H1 (cell line): ENCODE measurements around the gene UGGT2. TPM values are rescaled to one million over a fixed set of nuclear protein-coding genes. Genes with fewer than 3 reads are reported as not detected.

Experiments
- CTCF ChIA-PET: fragments of 300-600 bp; sonication (Branson Sonifier 250); formaldehyde crosslinking; loops from one replicate; lab custom pipeline; 2021; ENCODE audit not compliant: partially characterized antibody; lab: Charles Lee
- POLR2A ChIA-PET: fragments of 300-600 bp; sonication (Branson Sonifier 250); formaldehyde crosslinking; loops from one replicate; lab custom pipeline; 2021; ENCODE audit warnings: inconsistent platforms; ENCODE audit not compliant: partially characterized antibody; lab: Charles Lee
- DNase-seq, 2 experiments: peaks; one replicate each; pipeline versions ENCODE4 v3.0.0 to v3.0.0-alpha.2; 2010 to 2022; ENCODE audit warnings: low spot score in 2 of 2, low read depth in 1 of 2, mixed read lengths in 1 of 2
- FAIRE-seq: peaks from 2 replicates; lab custom pipeline; 2011; peaks lifted over from hg19 to GRCh38; lab: Jason Lieb, UNC
- H2AFZ ChIP-seq: 2 replicates; pipeline ENCODE4 v1.8.1; 2012; ENCODE audit warnings: low read length, inconsistent platforms
- H2AK5ac ChIP-seq: 2 replicates; pipeline ENCODE4 v1.6.1; 2013; ENCODE audit warnings: low read depth, low read length
- H2BK120ac ChIP-seq: replicated peaks from 2 replicates; pipeline ENCODE3; 2013; ENCODE audit warnings: low read depth, low read length, inconsistent platforms
- H2BK12ac ChIP-seq: 2 replicates; pipeline ENCODE4 v1.6.1; 2013; ENCODE audit warnings: low read depth, low read length
- H2BK15ac ChIP-seq: 2 replicates; pipeline ENCODE4 v1.6.1; 2013; ENCODE audit warnings: low read length
- H2BK20ac ChIP-seq: 2 replicates; pipeline ENCODE4 v1.6.1; 2013; ENCODE audit warnings: low read length
- H2BK5ac ChIP-seq: 2 replicates; pipeline ENCODE4 v1.6.1; 2013; ENCODE audit warnings: low read depth, low read length
- H3K14ac ChIP-seq: 2 replicates; pipeline ENCODE4 v1.6.1; 2013; ENCODE audit warnings: inconsistent platforms; ENCODE audit not compliant: insufficient read length
- H3K18ac ChIP-seq: 2 replicates; pipeline ENCODE4 v1.6.1; 2013; ENCODE audit warnings: low read length; ENCODE audit errors: extremely low read depth
- H3K23ac ChIP-seq: 2 replicates; pipeline ENCODE4 v1.6.1; 2013; ENCODE audit warnings: inconsistent platforms; ENCODE audit not compliant: insufficient read length
- H3K23me2 ChIP-seq: 2 replicates; pipeline ENCODE4 v1.6.1; 2013; ENCODE audit warnings: low read depth, low read length
- H3K27ac ChIP-seq: 2 replicates; pipeline ENCODE4 v1.6.1; 2011; ENCODE audit warnings: low read depth, low read length, inconsistent platforms
- H3K27me3 ChIP-seq, 4 experiments: replicated peaks in 1 of 4; 1 replicate in 1 of 4; 2 replicates in 3 of 4; pipeline versions ENCODE4 v1.6.1 to v1.8.1; 2011 to 2013; ENCODE audit warnings: low read length in 3 of 4, mild to moderate bottlenecking in 3 of 4, inconsistent platforms in 2 of 4, mixed read lengths in 2 of 4, moderate library complexity in 1 of 4; ENCODE audit not compliant: control insufficient read depth in 3 of 4, insufficient read depth in 3 of 4; ENCODE audit errors: extremely low read depth in 1 of 4
- H3K36me3 ChIP-seq, 4 experiments: 2 replicates each; pipeline versions ENCODE4 v1.6.1 to v1.8.1; 2011 to 2013; ENCODE audit warnings: mild to moderate bottlenecking in 4 of 4, low read length in 3 of 4, moderate library complexity in 2 of 4, control low read depth in 1 of 4, inconsistent platforms in 1 of 4; ENCODE audit not compliant: insufficient read depth in 4 of 4, control insufficient read depth in 2 of 4
- H3K4ac ChIP-seq: replicated peaks from 2 replicates; pipeline ENCODE3; 2013; ENCODE audit warnings: low read length, low read depth, mixed read lengths, inconsistent platforms; ENCODE audit not compliant: insufficient read length
- H3K4me1 ChIP-seq, 4 experiments: replicated peaks in 1 of 4; 1 replicate in 1 of 4; 2 replicates in 3 of 4; pipeline versions ENCODE4 v1.6.1 to v1.8.1; 2011 to 2013; ENCODE audit warnings: low read length in 3 of 4, inconsistent platforms in 2 of 4, mixed read lengths in 1 of 4; ENCODE audit not compliant: insufficient read depth in 4 of 4, control insufficient read depth in 3 of 4
- H3K4me2 ChIP-seq, 2 experiments: 2 replicates each; pipeline versions ENCODE4 v1.6.1 to v1.8.1; 2011 to 2013; ENCODE audit warnings: low read depth in 2 of 2, low read length in 2 of 2, control low read depth in 1 of 2, inconsistent platforms in 1 of 2, mild to moderate bottlenecking in 1 of 2; ENCODE audit not compliant: insufficient read depth in 1 of 2
- H3K4me3 ChIP-seq, 4 experiments: fragments of 200-600, 300-600 bp in 1 of 4; sonication (generic), shearing (Covaris generic), sonication (Bioruptor Twin) in 1 of 4; 2 replicates each; pipeline versions ENCODE4 v1.5.1 to v1.8.1; 2011 to 2016; ENCODE audit warnings: low read length in 4 of 4, low read depth in 3 of 4, control low read depth in 2 of 4, inconsistent platforms in 2 of 4, mild to moderate bottlenecking in 2 of 4, mixed read lengths in 1 of 4, moderate library complexity in 1 of 4; ENCODE audit not compliant: insufficient read depth in 2 of 4; ENCODE audit errors: extremely low read depth in 1 of 4
- H3K56ac ChIP-seq: replicated peaks from 2 replicates; pipeline ENCODE3; 2013; ENCODE audit warnings: low read depth, mild to moderate bottlenecking, mixed read lengths, low read length, inconsistent platforms; ENCODE audit not compliant: insufficient read length
- H3K79me1 ChIP-seq: 2 replicates; pipeline ENCODE4 v1.6.1; 2013; ENCODE audit warnings: low read depth, low read length, control low read depth
- H3K79me2 ChIP-seq, 2 experiments: 2 replicates each; pipeline versions ENCODE4 v1.6.1 to v1.8.1; 2012 to 2013; ENCODE audit warnings: low read length in 2 of 2, mild to moderate bottlenecking in 2 of 2, inconsistent platforms in 1 of 2; ENCODE audit not compliant: insufficient read depth in 2 of 2, control insufficient read depth in 1 of 2
- H3K9ac ChIP-seq, 4 experiments: replicated peaks in 1 of 4; 1 replicate in 1 of 4; 2 replicates in 3 of 4; pipeline versions ENCODE4 v1.6.1 to v1.8.1; 2011 to 2013; ENCODE audit warnings: low read depth in 3 of 4, low read length in 3 of 4, control low read depth in 2 of 4, mild to moderate bottlenecking in 2 of 4, moderate library complexity in 2 of 4, inconsistent platforms in 1 of 4; ENCODE audit errors: extremely low read depth in 1 of 4
- H3K9me3 ChIP-seq, 2 experiments: 2 replicates each; pipeline versions ENCODE4 v1.6.1 to v1.8.1; 2012 to 2013; ENCODE audit warnings: mild to moderate bottlenecking in 2 of 2, moderate library complexity in 2 of 2, control low read depth in 1 of 2, inconsistent platforms in 1 of 2, low read depth in 1 of 2, low read length in 1 of 2, mixed read lengths in 1 of 2; ENCODE audit not compliant: insufficient read depth in 2 of 2
- H4K20me1 ChIP-seq, 2 experiments: replicated peaks in 1 of 2; 2 replicates each; pipeline versions ENCODE3 to v1.8.1; 2011 to 2013; ENCODE audit warnings: inconsistent platforms in 2 of 2, low read length in 2 of 2, mild to moderate bottlenecking in 1 of 2; ENCODE audit not compliant: insufficient read depth in 2 of 2, control insufficient read depth in 1 of 2
- H4K5ac ChIP-seq: 2 replicates; pipeline ENCODE4 v1.6.1; 2013; ENCODE audit warnings: low read length, low read depth, mixed read lengths, inconsistent platforms; ENCODE audit not compliant: insufficient read length
- H4K8ac ChIP-seq: 2 replicates; pipeline ENCODE4 v1.8.0; 2013; ENCODE audit warnings: mild to moderate bottlenecking, moderate library complexity, low read length, inconsistent platforms; ENCODE audit not compliant: insufficient read depth; ENCODE audit errors: extremely low read depth
- H4K91ac ChIP-seq: replicated peaks from 2 replicates; pipeline ENCODE3; 2013; ENCODE audit warnings: low read length, mixed read lengths, inconsistent platforms; ENCODE audit not compliant: insufficient read length
- CBX8 ChIP-seq: fragments of 300-800, 300-1000 bp; sonication (generic); IDR thresholded peaks from 2 replicates; pipeline ENCODE4 v1.7.1; 2016; ENCODE audit warnings: low read depth, low read length, borderline replicate concordance
- CTBP2 ChIP-seq: IDR thresholded peaks from 2 replicates; pipeline ENCODE4 v1.7.0; 2011; ENCODE audit warnings: borderline replicate concordance, mild to moderate bottlenecking, moderate library complexity, mixed read lengths, low read length; ENCODE audit not compliant: insufficient read depth, insufficient read length
- GTF2F1 ChIP-seq: IDR thresholded peaks from 2 replicates; pipeline ENCODE4 v1.6.1; 2012; ENCODE audit warnings: low read depth, low read length, improper control_type of control experiment, borderline replicate concordance
- POU5F1 ChIP-seq: IDR thresholded peaks from 2 replicates; pipeline ENCODE4 v1.6.1; 2011; ENCODE audit warnings: low read depth, mild to moderate bottlenecking, low read length, moderate library complexity
- WGBS, 2 experiments: shearing (Covaris generic) in 1 of 2; methylation state at CpG; one replicate each; pipeline versions ENCODE4 v1.1.6 to v1.1.7; 2013 to 2015; ENCODE audit warnings: low lambda C conversion rate in 2 of 2, mixed read lengths in 2 of 2, inconsistent platforms in 1 of 2, low coverage in 1 of 2, missing lambda C conversion rate in 1 of 2; ENCODE audit not compliant: insufficient replicate concordance in 2 of 2, insufficient coverage in 1 of 2, insufficient read length in 1 of 2; ENCODE audit errors: extremely low coverage in 1 of 2, missing lambda C conversion rate in 1 of 2; 5-methylcytosine and 5-hydroxymethylcytosine counted together
- polyA plus RNA-seq, 7 experiments: library from polyadenylated mRNA; depleted of rRNA in 3 of 7; stranded (reverse) in 5 of 7; unstranded in 2 of 7; fragments of >200 nt in 5 of 7; fragments of 200-250 nt in 2 of 7; gene quantifications; 1 replicate in 5 of 7; 2 replicates in 1 of 7; 4 replicates in 1 of 7; pipeline versions ENCODE4 v1.2.1 to v1.2.3, GENCODE V29; 2011 to 2013; ENCODE audit warnings: missing spikeins in 2 of 7, mixed read lengths in 2 of 7
- total RNA-seq: library from RNA; stranded (reverse); fragmentation: NEBNext Ultra II Directional; extraction: Animal tissue kit (Norgen Biotek cat#: 25700); gene quantifications from 2 replicates; pipeline ENCODE4 v1.2.1, GENCODE V29; 2021

Gene UGGT2
- total and polyA plus RNA-seq, 2 of the 8 experiments (the other 6 are each of a cell fraction or from before 2014, with no cell fraction given): 5.9 to 25.1 TPM

DNA sequence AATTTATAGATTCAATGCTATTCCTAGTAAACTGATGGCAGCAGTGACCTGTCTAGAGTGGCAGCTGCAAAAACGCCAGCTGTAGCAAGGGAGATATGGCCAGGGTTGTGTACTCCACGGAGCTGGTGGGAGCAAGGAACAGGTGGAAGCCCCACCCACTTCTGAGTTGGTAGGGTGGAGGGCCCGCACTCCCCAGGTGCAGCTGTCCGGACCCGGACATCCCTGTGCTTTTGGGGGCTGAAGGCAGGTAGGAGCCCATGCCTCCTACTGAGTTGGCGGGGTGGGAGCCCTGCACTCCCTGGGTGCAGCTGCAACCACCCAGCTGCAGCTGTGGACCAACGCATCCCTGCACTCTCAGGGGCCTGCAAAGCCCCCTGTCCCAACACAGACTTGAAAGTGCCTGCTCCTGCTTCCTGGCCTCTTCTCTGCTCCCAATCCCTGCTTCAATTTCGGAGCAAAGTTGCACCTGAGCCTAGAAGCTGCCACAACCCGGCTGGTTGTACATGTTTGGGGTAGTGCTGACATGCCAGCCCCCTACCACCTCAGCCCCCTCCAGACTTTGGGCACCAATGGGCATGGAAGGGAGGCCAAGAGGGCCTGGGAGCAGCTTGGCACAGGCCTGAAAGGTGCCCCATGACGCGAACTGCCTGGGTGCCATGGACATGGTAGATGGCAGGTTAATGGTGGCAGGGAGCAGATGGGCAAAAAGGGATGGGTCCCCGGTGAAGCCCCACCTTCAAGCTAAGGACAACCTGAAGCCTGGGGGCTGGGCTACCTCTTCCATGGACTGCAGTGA, 19.8 kb downstream of the UGGT2 start:
- Histone ChIP-seq H3K36me3 (peaks cover 0 to 3% (median 0%) of the 10 kb centered on the region in 4 experiments; a peak in 2 of 8 replicates), H4K91ac (no peak overlapping the region), H2BK5ac (peak overlapping the region; percentile 30; the same call in 1 of the 2 replicates), H3K27ac (no peak overlapping the region), H3K18ac (no peak overlapping the region), H2BK120ac (no peak overlapping the region), H3K79me2 (peaks cover 0 to 66% of the 10 kb centered on the region in 2 experiments; a peak in 2 of 4 replicates), H3K79me1 (peaks cover 17% of the 10 kb centered on the region; the same call in 1 of the 2 replicates), H3K4me2 (no peak overlapping the region), H3K56ac (no peak overlapping the region), H3K23ac (no peak overlapping the region), H4K5ac (no peak overlapping the region), H4K20me1 (peaks cover 2 to 14% of the 10 kb centered on the region in 2 experiments), H3K9ac (no peak overlapping the region), H4K8ac (no peak overlapping the region), H3K14ac (no peak overlapping the region)
- POLR2A ChIA-PET: interaction anchor here (1.1 to 2.2 kb wide), 3 partner anchors 9 to 20 kb away, joined by 3 to 13 read pairs (median 7); partner anchors contain the start of gene UGGT2
- WGBS, 2 experiments: 80% methylated on average over 12 of the region's 12 CpGs; no CpG with 5 or more reads in 1 of the 2 experiments
- TF ChIP-seq POU5F1 (no peak), CBX8 (no peak), CTBP2 (no peak), GTF2F1 (no peak)
- TF ChIP-seq, all 59 proteins: peak for 0
- FAIRE-seq: no peak
- no peak overlapping the region for H3K4me3 ChIP-seq
- no peaks in the 10 kb centered on the region for H3K23me2 ChIP-seq
- no peak overlapping the region for H2BK12ac ChIP-seq
- CTCF ChIA-PET: interaction anchor here (0.6 to 2.4 kb wide), 7 partner anchors 11 to 491 kb away, joined by 3 to 10 read pairs (median 4); partner anchors contain the start of gene UGGT2
- no peaks in the 10 kb centered on the region for H3K9me3 ChIP-seq
- H2AK5ac ChIP-seq: no peak overlapping the region
- no peak overlapping the region for H2AFZ ChIP-seq
- H3K4me1 ChIP-seq: peaks cover 0 to 14% (median 2%) of the 10 kb centered on the region in 4 experiments; a peak in 1 of 7 replicates
- H2BK20ac ChIP-seq: no peak overlapping the region
- no peak overlapping the region for H2BK15ac ChIP-seq
- no peak overlapping the region for H3K4ac ChIP-seq
- DNase-seq: no peak
- H3K27me3 ChIP-seq: no peaks in the 10 kb centered on the region
